Measurements from ENCODE around the gene MEF2C.
"Not testable (repeated sequence)": the region's sequence is repeated elsewhere in the genome, so short reads cannot be mapped to it uniquely, and the experiment has no call there.

MEF2C gene

GRCh38 chr5:88862547-88863175 lies 20.3 kb downstream of the MEF2C start:
- DNase-seq (ENCODE audit: low read depth in 2 of 2), result no peak

- DNase-seq (ENCODE audit: low read depth in 2 of 2), result no peak
Observed at GRCh38 chr5:88861231-88861630, 21.8 kb downstream of the MEF2C start.

- no peak for DNase-seq (ENCODE audit: low read depth in 2 of 2)
Observed at GRCh38 chr5:88860501-88860900, 22.5 kb downstream of the MEF2C start.

GRCh38 chr5:88858392-88858791 lies 24.6 kb downstream of the MEF2C start:
- no peak for DNase-seq (ENCODE audit: low read depth in 2 of 2)

GRCh38 chr5:88856381-88856780 lies 26.6 kb downstream of the MEF2C start:
- not testable (repeated sequence) for DNase-seq (ENCODE audit: low read depth in 2 of 2)

GRCh38 chr5:88854769-88855168 lies 28.2 kb downstream of the MEF2C start:
- no peak for DNase-seq (ENCODE audit: low read depth in 2 of 2)

- DNase-seq (ENCODE audit: low read depth in 2 of 2), result no peak
Observed at GRCh38 chr5:88847420-88847819, 35.6 kb downstream of the MEF2C start.

GRCh38 chr5:88846434-88846833 lies 36.5 kb downstream of the MEF2C start:
- no peak for DNase-seq (ENCODE audit: low read depth in 2 of 2)

- no peak for DNase-seq (ENCODE audit: low read depth in 2 of 2)
Observed at GRCh38 chr5:88845081-88845697, 37.8 kb downstream of the MEF2C start.

- DNase-seq (ENCODE audit: low read depth in 2 of 2), result no peak
Observed at GRCh38 chr5:88842784-88843183, 40.2 kb downstream of the MEF2C start.

GRCh38 chr5:88841212-88841611 lies 41.8 kb downstream of the MEF2C start:
- no peak for DNase-seq (ENCODE audit: low read depth in 2 of 2)

- no peak for DNase-seq (ENCODE audit: low read depth in 2 of 2)
Observed at GRCh38 chr5:88840495-88840894, 42.5 kb downstream of the MEF2C start.

- DNase-seq (ENCODE audit: low read depth in 2 of 2), result no peak
Observed at GRCh38 chr5:88839238-88839637, 43.7 kb downstream of the MEF2C start.

GRCh38 chr5:88838500-88838899 lies 44.5 kb downstream of the MEF2C start:
- DNase-seq (ENCODE audit: low read depth in 2 of 2), result no peak

GRCh38 chr5:88837817-88838216 lies 45.2 kb downstream of the MEF2C start:
- DNase-seq (ENCODE audit: low read depth in 2 of 2), result no peak

GRCh38 chr5:88837222-88837621 lies 45.8 kb downstream of the MEF2C start:
- DNase-seq (ENCODE audit: low read depth in 2 of 2), result no peak

GRCh38 chr5:88836195-88836838 lies 46.7 kb downstream of the MEF2C start:
- DNase-seq (ENCODE audit: low read depth in 2 of 2), result no peak

- no peak for DNase-seq (ENCODE audit: low read depth in 2 of 2)
Observed at GRCh38 chr5:88834499-88834898, 48.5 kb downstream of the MEF2C start.

GRCh38 chr5:88834131-88834462 lies 48.9 kb downstream of the MEF2C start:
- no peak for DNase-seq (ENCODE audit: low read depth in 2 of 2)

- peak; percentile 24 to 28 for DNase-seq (ENCODE audit: low read depth in 2 of 2)
Observed at GRCh38 chr5:88833371-88834130, 49.4 kb downstream of the MEF2C start.

- no peak for DNase-seq (ENCODE audit: low read depth in 2 of 2)
Observed at GRCh38 chr5:88831816-88832215, 51.2 kb downstream of the MEF2C start.

- DNase-seq (ENCODE audit: low read depth in 2 of 2), result no peak
Observed at GRCh38 chr5:88830567-88830966, 52.4 kb downstream of the MEF2C start.

GRCh38 chr5:88829775-88830174 lies 53.2 kb downstream of the MEF2C start:
- DNase-seq (ENCODE audit: low read depth in 2 of 2), result no peak
